K562 (cell line): ENCODE data around the gene BZW1. TPM values are rescaled to one million over a fixed set of nuclear protein-coding genes. Genes with fewer than 3 reads are reported as not detected.
A peak's percentile ranks its signal among the peaks of the same experiment; 100 is the strongest.

Experiments
- BCL6 ChIP-seq: fragments of 250-450 bp; sonication (Bioruptor Pico); IDR thresholded peaks from 2 replicates; pipeline ENCODE4 v1.4.0; 2020
- CBFA2T3 ChIP-seq: fragments of 450-650 bp; IDR thresholded peaks from 2 replicates; pipeline ENCODE4 v1.6.1; 2017
- CEBPB ChIP-seq: fragments of 450-650 bp; IDR thresholded peaks from 2 replicates; pipeline ENCODE4 v1.6.1; 2016; ENCODE audit warnings: missing genetic modification characterization, missing compliant biosample characterization
- DMBX1 ChIP-seq: fragments of 250-450 bp; sonication (Bioruptor Pico); IDR thresholded peaks from 2 replicates; pipeline ENCODE4 v1.8.0; 2022; ENCODE audit warnings: inconsistent platforms, mild to moderate bottlenecking, moderate library complexity, borderline replicate concordance
- ELF1 ChIP-seq: fragments of 200-800 bp; sonication (Bioruptor generic); IDR thresholded peaks from 2 replicates; pipeline ENCODE4 v1.6.1; 2016; ENCODE audit warnings: missing genetic modification characterization, missing compliant biosample characterization
- FOXM1 ChIP-seq, 2 experiments: fragments of 450-650 bp in 1 of 2; sonication (generic) in 1 of 2; formaldehyde crosslinking in 1 of 2; IDR thresholded peaks; 2 replicates each; pipeline versions ENCODE4 v1.6.1 to v1.9.0; 2017 to 2022; ENCODE audit warnings: low read depth in 2 of 2, mild to moderate bottlenecking in 2 of 2, missing genetic modification reagents in 1 of 2, moderate library complexity in 1 of 2
- GATA2 ChIP-seq: sonication (generic); formaldehyde crosslinking; IDR thresholded peaks from 2 replicates; pipeline ENCODE4 v1.4.0; 2020; ENCODE audit warnings: mild to moderate bottlenecking, missing genetic modification reagents
- IFI16 ChIP-seq: fragments of 250-450 bp; sonication (Bioruptor Pico); IDR thresholded peaks from 2 replicates; pipeline ENCODE4 v2.1.2; 2022; ENCODE audit warnings: mild to moderate bottlenecking, inconsistent platforms
- JUND ChIP-seq, 2 experiments: IDR thresholded peaks; 2 replicates in 1 of 2; 3 replicates in 1 of 2; pipeline ENCODE4 v1.6.1; 2011; ENCODE audit warnings: borderline replicate concordance in 2 of 2, low read depth in 2 of 2, low read length in 2 of 2, improper control_type of control experiment in 1 of 2, missing biosample characterization in 1 of 2, missing genetic modification characterization in 1 of 2, missing genetic modification reagents in 1 of 2
- MEIS2 ChIP-seq: fragments of 450-650 bp; IDR thresholded peaks from 2 replicates; pipeline ENCODE4 v1.6.1; 2014; ENCODE audit warnings: mild to moderate bottlenecking; ENCODE audit not compliant: partially characterized antibody
- NCOA1 ChIP-seq: fragments of 450-650 bp; IDR thresholded peaks from 2 replicates; pipeline ENCODE4 v1.6.1; 2016; ENCODE audit warnings: low read depth
- NFXL1 ChIP-seq: fragments of 450-650 bp; formaldehyde crosslinking; IDR thresholded peaks from 2 replicates; pipeline ENCODE4 v1.4.0; 2021; ENCODE audit warnings: mild to moderate bottlenecking
- NONO ChIP-seq, 2 experiments: fragments of 200-400 bp in 1 of 2; fragments of 450-650 bp in 1 of 2; formaldehyde crosslinking in 1 of 2; IDR thresholded peaks; 2 replicates each; pipeline ENCODE4 v1.6.1; 2017; ENCODE audit warnings: low read depth in 2 of 2, mild to moderate bottlenecking in 2 of 2, moderate library complexity in 2 of 2, low read length in 1 of 2
- NRF1 ChIP-seq, 2 experiments: fragments of 450-650 bp; IDR thresholded peaks in 1 of 2; conservative IDR thresholded peaks in 1 of 2; 2 replicates each; pipeline ENCODE4 v1.6.1; 2014; ENCODE audit warnings: mild to moderate bottlenecking in 2 of 2
- RFX5 ChIP-seq: IDR thresholded peaks from 2 replicates; pipeline ENCODE4 v1.6.1; 2011; ENCODE audit warnings: low read depth, mild to moderate bottlenecking, improper control_type of control experiment, low read length
- SIX5 ChIP-seq, 2 experiments: IDR thresholded peaks; 2 replicates each; pipeline ENCODE4 v1.6.1; 2011; ENCODE audit warnings: low read length in 2 of 2, borderline replicate concordance in 1 of 2, low read depth in 1 of 2, mild to moderate bottlenecking in 1 of 2, moderate library complexity in 1 of 2; ENCODE audit not compliant: insufficient read depth in 1 of 2
- SNIP1 ChIP-seq: fragments of 450-650 bp; IDR thresholded peaks from 2 replicates; pipeline ENCODE4 v1.7.1; 2017; ENCODE audit warnings: low read depth, mild to moderate bottlenecking
- TGIF2 ChIP-seq: sonication (generic); formaldehyde crosslinking; IDR thresholded peaks from 2 replicates; pipeline ENCODE4 v1.8.1; 2022; ENCODE audit warnings: mild to moderate bottlenecking, missing genetic modification reagents, moderate library complexity
- TSC22D4 ChIP-seq: fragments of 450-650 bp; IDR thresholded peaks from 2 replicates; pipeline ENCODE4 v1.6.1; 2016; ENCODE audit warnings: missing genetic modification characterization, missing biosample characterization, control low read depth
- XRCC3 ChIP-seq: fragments of 450-650 bp; IDR thresholded peaks from 2 replicates; pipeline ENCODE4 v1.6.1; 2017; ENCODE audit warnings: mild to moderate bottlenecking, moderate library complexity
- ZFP36 ChIP-seq: fragments of 150-350 bp; IDR thresholded peaks from 2 replicates; pipeline ENCODE4 v1.6.1; 2018; ENCODE audit warnings: low read length, low read depth; ENCODE audit not compliant: partially characterized antibody
- ZNF740 ChIP-seq, 3 experiments: fragments of 200-800 bp in 1 of 3; sonication (Bioruptor generic) in 1 of 3; sonication (generic) in 1 of 3; formaldehyde crosslinking in 1 of 3; IDR thresholded peaks; 2 replicates each; pipeline versions ENCODE4 v1.6.1 to v1.8.0; 2016 to 2022; ENCODE audit warnings: mild to moderate bottlenecking in 2 of 3, missing compliant biosample characterization in 2 of 3, missing genetic modification characterization in 2 of 3, missing genetic modification reagents in 1 of 3
- polyA plus RNA-seq, 8 experiments: library from polyadenylated mRNA; depleted of rRNA in 4 of 8; stranded (reverse) in 5 of 8; unstranded in 3 of 8; fragments of >200 nt; fragmentation: Nextera tagmentation in 2 of 8; fragmentation: Illumina TruSeq in 1 of 8; extraction: Ambion mirVana in 2 of 8; extraction: Trizol in 1 of 8; gene quantifications; 2 replicates each; pipeline versions ENCODE4 v1.2.1 to v1.2.3, GENCODE V29; 2011 to 2014; ENCODE audit warnings: inconsistent platforms in 1 of 8, missing spikeins in 1 of 8
- total RNA-seq, 7 experiments: library from RNA; depleted of rRNA in 6 of 7; stranded (reverse); fragments of >200 nt in 6 of 7; fragmentation: Illumina TruSeq in 2 of 7; extraction: Trizol in 2 of 7; gene quantifications; 2 replicates each; pipeline versions ENCODE4 v1.2.1 to v1.2.3, GENCODE V29; 2011 to 2021; ENCODE audit warnings: low replicate concordance in 1 of 7
- TF ChIP-seq, protein P1 (sequence below): fragments of 450-650 bp; formaldehyde crosslinking; IDR thresholded peaks from 2 replicates; pipeline ENCODE4 v1.4.0; 2020; ENCODE audit warnings: mild to moderate bottlenecking, mixed read lengths

BZW1 gene
- total and polyA plus RNA-seq, 9 of the 15 experiments (the other 6 are each of a cell fraction or from before 2014, with no cell fraction given) = 110 to 244 (median 198) TPM

DNA sequence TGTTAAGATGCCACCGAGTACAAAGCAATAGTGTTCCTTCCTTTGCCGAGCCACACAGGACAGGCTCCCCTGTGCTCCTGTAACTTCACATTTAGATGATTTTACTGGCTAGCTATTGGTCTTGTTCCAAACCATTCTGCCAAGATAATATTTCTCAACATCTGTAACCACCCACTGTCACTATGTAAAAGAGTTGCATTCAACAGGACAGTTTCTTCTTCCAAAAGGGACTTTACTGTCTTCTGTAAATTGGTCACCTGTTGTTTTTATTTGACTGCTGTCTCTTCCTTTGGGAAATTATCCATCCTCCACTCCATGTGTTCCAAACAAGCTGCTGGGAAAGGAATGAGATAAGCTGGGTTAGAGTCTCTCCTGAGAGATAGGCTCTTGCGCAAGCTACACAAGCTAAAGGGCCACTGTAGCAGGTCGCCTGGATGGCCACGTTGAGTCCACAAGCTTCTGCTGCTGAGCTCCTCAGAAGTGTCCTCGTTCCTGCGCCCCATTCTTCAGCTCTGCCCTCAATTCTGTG, 14.4 kb upstream of the BZW1 start (continued):
- TF ChIP-seq MEIS2 (no peak), DMBX1 (CRISPR knock-in tag) (no peak), SNIP1 (no peak), NONO (IDR thresholded peaks at IDR 0.05; ENCODE audit: low read depth in 2 of 2, low read length in 1 of 2) (no peak), GATA2 (CRISPR knock-in tag) (no peak), SIX5 (IDR thresholded peaks at IDR 0.05; ENCODE audit: borderline replicate concordance in 1 of 2, insufficient read depth in 1 of 2, low read depth in 1 of 2, low read length in 2 of 2) (no peak), CEBPB (tag) (peak; percentile 98), RFX5 (no peak), TSC22D4 (tag) (no peak), ZFP36 (no peak), TGIF2 (CRISPR knock-in tag) (no peak), IFI16 (CRISPR knock-in tag) (no peak), NCOA1 (no peak), BCL6 (no peak), JUND (IDR thresholded peaks at IDR 0.05; ENCODE audit: borderline replicate concordance, low read depth, low read length) (no peak), JUND (tag; IDR thresholded peaks at IDR 0.05; ENCODE audit: borderline replicate concordance, low read depth, low read length) (no peak), NRF1 (conservative IDR thresholded peaks at IDR 0.05 in 1 of 2, IDR thresholded peaks at IDR 0.05 in 1 of 2) (peak; percentile 50 to 59; a peak in 3 of 4 replicates), CBFA2T3 (peak; percentile 36; the same call in 1 of the 2 replicates), XRCC3 (no peak), FOXM1 (IDR thresholded peaks at IDR 0.05; ENCODE audit: low read depth) (no peak), FOXM1 (CRISPR knock-in tag; IDR thresholded peaks at IDR 0.05; ENCODE audit: low read depth) (no peak), NFXL1 (CRISPR knock-in tag) (no peak), ELF1 (tag) (no peak), ZNF740 (CRISPR knock-in tag; IDR thresholded peaks at IDR 0.05) (no peak), ZNF740 (tag; IDR thresholded peaks at IDR 0.05) (no peak)
- TF ChIP-seq, protein P1, sequence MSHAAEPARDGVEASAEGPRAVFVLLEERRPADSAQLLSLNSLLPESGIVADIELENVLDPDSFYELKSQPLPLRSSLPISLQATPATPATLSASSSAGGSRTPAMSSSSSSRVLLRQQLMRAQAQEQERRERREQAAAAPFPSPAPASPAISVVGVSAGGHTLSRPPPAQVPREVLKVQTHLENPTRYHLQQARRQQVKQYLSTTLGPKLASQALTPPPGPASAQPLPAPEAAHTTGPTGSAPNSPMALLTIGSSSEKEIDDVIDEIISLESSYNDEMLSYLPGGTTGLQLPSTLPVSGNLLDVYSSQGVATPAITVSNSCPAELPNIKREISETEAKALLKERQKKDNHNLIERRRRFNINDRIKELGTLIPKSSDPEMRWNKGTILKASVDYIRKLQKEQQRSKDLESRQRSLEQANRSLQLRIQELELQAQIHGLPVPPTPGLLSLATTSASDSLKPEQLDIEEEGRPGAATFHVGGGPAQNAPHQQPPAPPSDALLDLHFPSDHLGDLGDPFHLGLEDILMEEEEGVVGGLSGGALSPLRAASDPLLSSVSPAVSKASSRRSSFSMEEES (CRISPR knock-in tag) = no peak
